Testis (tissue), 3 donors: ENCODE data around the gene HLA-DOA. TPM values are rescaled to one million over a fixed set of nuclear protein-coding genes. Genes with fewer than 3 reads are reported as not detected.

Experiments used
- DNase-seq: peaks from one replicate; pipeline ENCODE4 v3.0.0-alpha.2; 2019
- H3K27ac ChIP-seq, 2 donors: fragments of 200-600 bp; sonication (generic); one replicate each; pipeline ENCODE4 v1.5.1; 2019
- H3K27me3 ChIP-seq: fragments of 200-600 bp; sonication (generic); one replicate; pipeline ENCODE4 v1.5.1; 2019
- H3K36me3 ChIP-seq: fragments of 200-600 bp; sonication (generic); one replicate; pipeline ENCODE4 v1.5.1; 2017; ENCODE audit warnings: low read depth; ENCODE audit errors: missing control alignments
- H3K4me1 ChIP-seq: fragments of 200-600 bp; sonication (generic); one replicate; pipeline ENCODE4 v1.5.1; 2019
- H3K4me3 ChIP-seq, 2 donors: fragments of 200-600 bp; sonication (generic); one replicate each; pipeline ENCODE4 v1.5.1; 2017 to 2019
- H3K9me3 ChIP-seq: fragments of 200-600 bp; sonication (generic); one replicate; pipeline ENCODE4 v1.5.1; 2017
- POLR2A ChIP-seq: fragments of 450-650 bp; IDR thresholded peaks from one replicate; pipeline ENCODE4 v1.6.1; 2017; ENCODE audit warnings: antibody characterized with exemption, mild to moderate bottlenecking, moderate library complexity
- WGBS, 2 donors: methylation state at CpG; one replicate each; pipeline ENCODE4 v1.1.5; 2018; 5-methylcytosine and 5-hydroxymethylcytosine counted together
- intact Hi-C: fragments of 100-400 bp; cut with DNase I; formaldehyde crosslinking; loops from one replicate; pipeline ENCODE4 v1.15.1; 2023; ENCODE audit warnings: low total_unique reads
- polyA plus RNA-seq: library from polyadenylated mRNA; stranded (reverse); fragments of 350-450 nt; fragmentation: Illumina TruSeq; extraction: RNeasy Lipid Tissue Mini Kit (QIAGEN cat#74804); gene quantifications from one replicate; pipeline ENCODE4 v1.2.3, GENCODE V29; 2014; ENCODE audit warnings: low read depth, low replicate concordance; ENCODE audit not compliant: insufficient read depth
- total RNA-seq, 2 donors: library from RNA; depleted of rRNA; stranded (reverse); fragments of >200 nt; gene quantifications; one replicate each; pipeline ENCODE4 v1.2.3, GENCODE V29; 2016
- TF ChIP-seq, protein P1 (sequence below), 3 experiments: fragments of 450-650 bp in 2 of 3; fragments of 200-600 bp in 1 of 3; sonication (generic) in 1 of 3; IDR thresholded peaks; one replicate each; pipeline ENCODE4 v1.5.1; 2016 to 2019; ENCODE audit warnings: antibody characterized with exemption in 3 of 3, mild to moderate bottlenecking in 2 of 3, moderate library complexity in 1 of 3

HLA-DOA gene
- total and polyA plus RNA-seq, 3 donors from 2014 or later = 1.2 to 13.5 (median 1.7) TPM

DNA sequence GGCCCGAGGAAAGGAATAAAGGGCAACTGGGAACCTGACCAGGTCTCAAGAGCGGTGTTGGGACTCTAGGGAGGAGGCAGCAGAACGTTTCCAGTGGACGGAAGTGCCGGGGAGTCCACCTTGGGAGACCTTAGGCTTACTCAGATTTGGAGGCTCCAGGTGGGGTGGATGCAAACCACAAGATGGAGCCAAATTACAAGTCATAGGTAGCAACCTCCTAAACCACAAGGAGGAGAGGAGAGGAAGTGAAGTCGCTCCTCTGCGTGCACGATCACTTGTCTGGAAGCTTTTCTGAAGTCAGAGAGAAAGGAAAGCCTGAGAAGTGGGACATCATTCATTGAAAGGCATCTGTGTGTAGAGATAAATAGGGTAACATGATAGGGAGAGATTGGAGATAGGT lies 9.3 kb downstream of the HLA-DOA start:
- Histone ChIP-seq H3K4me3 (no peak overlapping the region), H3K36me3 (no peaks in the 10 kb centered on the region), H3K27me3 (no peaks in the 10 kb centered on the region), H3K4me1 (no peaks in the 10 kb centered on the region), H3K9me3 (no peaks in the 10 kb centered on the region), H3K27ac (no peak overlapping the region)
- DNase-seq = no peak
- intact Hi-C loops = no loop called here
- 70 to 78% methylated on average over 8 of the region's 8 CpGs for WGBS, 2 donors
- TF ChIP-seq, protein P1, sequence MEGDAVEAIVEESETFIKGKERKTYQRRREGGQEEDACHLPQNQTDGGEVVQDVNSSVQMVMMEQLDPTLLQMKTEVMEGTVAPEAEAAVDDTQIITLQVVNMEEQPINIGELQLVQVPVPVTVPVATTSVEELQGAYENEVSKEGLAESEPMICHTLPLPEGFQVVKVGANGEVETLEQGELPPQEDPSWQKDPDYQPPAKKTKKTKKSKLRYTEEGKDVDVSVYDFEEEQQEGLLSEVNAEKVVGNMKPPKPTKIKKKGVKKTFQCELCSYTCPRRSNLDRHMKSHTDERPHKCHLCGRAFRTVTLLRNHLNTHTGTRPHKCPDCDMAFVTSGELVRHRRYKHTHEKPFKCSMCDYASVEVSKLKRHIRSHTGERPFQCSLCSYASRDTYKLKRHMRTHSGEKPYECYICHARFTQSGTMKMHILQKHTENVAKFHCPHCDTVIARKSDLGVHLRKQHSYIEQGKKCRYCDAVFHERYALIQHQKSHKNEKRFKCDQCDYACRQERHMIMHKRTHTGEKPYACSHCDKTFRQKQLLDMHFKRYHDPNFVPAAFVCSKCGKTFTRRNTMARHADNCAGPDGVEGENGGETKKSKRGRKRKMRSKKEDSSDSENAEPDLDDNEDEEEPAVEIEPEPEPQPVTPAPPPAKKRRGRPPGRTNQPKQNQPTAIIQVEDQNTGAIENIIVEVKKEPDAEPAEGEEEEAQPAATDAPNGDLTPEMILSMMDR (IDR thresholded peaks at IDR 0.05) = no peak
- TF ChIP-seq POLR2A = no peak

DNA sequence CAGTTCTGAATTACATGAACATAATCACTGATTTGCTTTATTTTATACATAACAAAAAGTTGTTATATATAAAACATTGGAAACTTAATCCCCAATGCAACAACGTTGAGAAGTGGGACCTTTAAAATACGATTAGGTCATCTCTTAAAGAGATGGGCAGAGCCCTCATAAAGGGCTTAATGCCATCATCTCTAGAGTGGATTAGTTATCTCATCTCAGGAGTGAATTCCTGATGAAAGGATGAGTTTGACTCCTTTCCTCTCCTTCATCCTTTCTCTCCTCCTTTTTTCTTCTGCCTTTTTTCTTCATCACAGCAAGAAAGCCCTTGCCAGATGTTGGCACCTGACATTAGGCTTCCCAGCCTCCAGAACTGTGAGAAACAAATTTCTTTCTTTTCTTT lies 13.9 kb downstream of the HLA-DOA start:
- no peak overlapping the region for H3K27ac ChIP-seq
- no peaks in the 10 kb centered on the region for H3K36me3 ChIP-seq
- TF ChIP-seq POLR2A = no peak
- TF ChIP-seq, protein P1 (IDR thresholded peaks at IDR 0.05) = no peak
- no peaks in the 10 kb centered on the region for H3K4me1 ChIP-seq
- H3K9me3 ChIP-seq = no peaks in the 10 kb centered on the region
- no peak for DNase-seq
- no peaks in the 10 kb centered on the region for H3K27me3 ChIP-seq
- intact Hi-C loops = no loop called here
- WGBS, 2 donors = 60 to 61% methylated on average over 2 of the region's 2 CpGs
- H3K4me3 ChIP-seq = no peak overlapping the region

DNA sequence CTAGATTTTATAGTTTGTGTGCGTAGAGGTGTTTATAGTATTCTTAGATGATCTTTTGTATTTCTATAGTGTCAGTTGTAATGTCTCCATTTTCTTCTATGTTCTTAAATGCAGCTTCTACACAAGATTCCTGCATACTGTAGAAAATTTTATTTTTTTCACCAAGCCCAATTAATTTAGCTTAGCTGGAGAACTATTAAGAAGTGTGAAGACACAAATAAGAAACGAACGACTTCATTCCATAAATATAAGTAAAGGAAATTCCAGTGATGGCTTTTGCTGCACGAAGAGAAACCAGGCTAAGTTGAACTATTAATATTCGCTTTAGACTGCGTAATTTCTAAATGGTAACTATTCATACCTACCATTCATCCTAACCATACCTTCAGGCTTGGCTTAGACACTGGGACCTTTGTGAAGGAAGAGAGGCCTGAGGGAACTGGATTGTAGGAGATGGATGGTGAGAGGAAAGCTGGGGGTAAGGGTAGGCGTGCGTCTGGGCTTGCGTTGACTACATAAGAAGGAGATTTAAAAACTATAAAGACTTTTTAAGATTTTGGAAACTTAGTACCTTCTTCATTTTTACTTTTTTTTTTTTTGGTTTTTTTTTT lies 15.9 kb downstream of the HLA-DOA start:
- Histone ChIP-seq H3K4me1 (no peaks in the 10 kb centered on the region), H3K4me3 (no peak overlapping the region), H3K36me3 (no peaks in the 10 kb centered on the region), H3K27ac (no peak overlapping the region), H3K27me3 (no peaks in the 10 kb centered on the region), H3K9me3 (no peaks in the 10 kb centered on the region)
- WGBS, 2 donors = 78 to 80% methylated on average over 9 of the region's 9 CpGs
- intact Hi-C loops = no loop called here
- no peak for TF ChIP-seq POLR2A
- TF ChIP-seq, protein P1 (IDR thresholded peaks at IDR 0.05) = no peak
- no peak for DNase-seq

DNA sequence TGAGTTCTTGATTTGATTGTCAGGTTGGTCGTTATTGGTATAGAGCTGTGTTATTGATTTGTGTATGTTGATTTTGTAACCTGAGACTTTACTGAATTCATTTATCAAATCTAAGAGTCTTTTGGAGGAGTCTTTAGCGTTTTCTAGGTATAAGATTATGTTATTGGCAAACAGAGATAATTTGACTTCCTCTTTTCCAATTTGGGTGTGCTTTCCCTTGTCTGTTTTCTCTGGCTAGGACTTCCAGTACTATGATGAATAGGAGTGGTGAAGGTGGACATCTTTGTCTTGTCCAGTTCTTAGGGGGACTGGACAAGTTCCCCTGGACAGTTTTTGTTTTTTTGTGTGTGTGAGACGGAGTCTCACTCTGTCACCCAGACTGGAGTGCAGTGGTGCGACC lies 17.4 kb downstream of the HLA-DOA start:
- WGBS, 2 donors = 77 to 88% methylated on average over 4 of the region's 4 CpGs
- intact Hi-C loops = no loop called here

More for the DNA sequence above, 17.4 kb downstream of the HLA-DOA start:
- TF ChIP-seq, protein P1 (IDR thresholded peaks at IDR 0.05) = no peak
- TF ChIP-seq POLR2A = no peak
- Histone ChIP-seq H3K4me3 (no peak overlapping the region), H3K36me3 (no peaks in the 10 kb centered on the region), H3K27me3 (no peaks in the 10 kb centered on the region), H3K4me1 (no peaks in the 10 kb centered on the region), H3K9me3 (no peaks in the 10 kb centered on the region), H3K27ac (no peak overlapping the region)
- DNase-seq = no peak
